GM23338 (cell line): ENCODE measurements around the gene ANKFN1. TPM values are rescaled to one million over a fixed set of nuclear protein-coding genes. Genes with fewer than 3 reads are reported as not detected.

Source experiments
- ATAC-seq: fragments of 200-7000 bp; cut with Tn5 transposase; 3 replicates; pipeline ENCODE4 v1.9.1; 2020
- DNase-seq: peaks from one replicate; pipeline ENCODE4 v3.0.0-alpha.2; 2015; ENCODE audit warnings: low spot score
- H2AFZ ChIP-seq: fragments of 200-600 bp; sonication (generic); 2 replicates; pipeline ENCODE4 v1.8.0; 2016; ENCODE audit warnings: antibody characterized with exemption, mild to moderate bottlenecking, moderate library complexity
- H3F3A ChIP-seq: fragments of 200-600 bp; sonication (generic); replicated peaks from 2 replicates; pipeline ENCODE4 v1.8.0; 2017; ENCODE audit warnings: antibody characterized with exemption, mixed run types, low read depth
- H3K27ac ChIP-seq: fragments of 200-600 bp; sonication (generic); 2 replicates; pipeline ENCODE4 v1.6.1; 2016; ENCODE audit warnings: low read depth
- H3K27me3 ChIP-seq: fragments of 200-600 bp; sonication (generic); 2 replicates; pipeline ENCODE4 v1.8.0; 2016; ENCODE audit warnings: mild to moderate bottlenecking, mixed run types, moderate library complexity; ENCODE audit not compliant: insufficient read depth
- H3K36me3 ChIP-seq: fragments of 200-600 bp; sonication (generic); 2 replicates; pipeline ENCODE4 v1.8.0; 2016; ENCODE audit warnings: mild to moderate bottlenecking; ENCODE audit not compliant: insufficient read depth
- H3K4me1 ChIP-seq: fragments of 200-600 bp; sonication (generic); 2 replicates; pipeline ENCODE4 v1.8.0; 2016; ENCODE audit warnings: mild to moderate bottlenecking, moderate library complexity; ENCODE audit not compliant: insufficient read depth
- H3K4me2 ChIP-seq: fragments of 200-600 bp; sonication (generic); 2 replicates; pipeline ENCODE4 v1.7.1; 2017; ENCODE audit warnings: mixed run types
- H3K4me3 ChIP-seq: fragments of 200-600 bp; sonication (generic); 2 replicates; pipeline ENCODE4 v1.6.1; 2016; ENCODE audit warnings: mixed run types
- H3K79me2 ChIP-seq: fragments of 200-600 bp; sonication (generic); replicated peaks from 2 replicates; pipeline ENCODE4 v1.8.0; 2017; ENCODE audit warnings: mild to moderate bottlenecking; ENCODE audit not compliant: insufficient read depth
- H3K9me2 ChIP-seq: fragments of 200-600 bp; sonication (generic); 2 replicates; pipeline ENCODE4 v1.8.0; 2017; ENCODE audit not compliant: insufficient read depth
- H4K20me1 ChIP-seq: fragments of 200-600 bp; sonication (generic); replicated peaks from 2 replicates; pipeline ENCODE4 v1.8.0; 2017; ENCODE audit warnings: mild to moderate bottlenecking; ENCODE audit not compliant: insufficient read depth
- H3K27ac Mint-ChIP-seq: 2 replicates; pipeline ENCODE4 v1.8.0; 2020; ENCODE audit warnings: inconsistent platforms, mild to moderate bottlenecking, moderate library complexity, mixed read lengths
- H3K27me3 Mint-ChIP-seq: 3 replicates; pipeline ENCODE4 v1.8.0; 2022; ENCODE audit warnings: low read depth, mild to moderate bottlenecking, moderate library complexity, mixed read lengths, inconsistent platforms; ENCODE audit not compliant: insufficient read depth, poor library complexity
- H3K36me3 Mint-ChIP-seq: 3 replicates; pipeline ENCODE4 v1.8.0; 2021; ENCODE audit warnings: low read depth, mild to moderate bottlenecking, inconsistent platforms, moderate library complexity, mixed read lengths
- H3K4me1 Mint-ChIP-seq: 3 replicates; pipeline ENCODE4 v1.8.0; 2020; ENCODE audit warnings: mild to moderate bottlenecking, inconsistent platforms, mixed read lengths
- H3K4me3 Mint-ChIP-seq: 3 replicates; pipeline ENCODE4 v1.8.0; 2021; ENCODE audit warnings: moderate library complexity, mild to moderate bottlenecking, inconsistent platforms, mixed read lengths
- H3K9me3 Mint-ChIP-seq: 3 replicates; pipeline ENCODE4 v1.8.0; 2020; ENCODE audit warnings: moderate library complexity, mild to moderate bottlenecking, inconsistent platforms, mixed read lengths
- CREB1 ChIP-seq: fragments of 250-450 bp; sonication (Bioruptor Pico); IDR thresholded peaks from 2 replicates; pipeline ENCODE4 v1.5.0; 2020; ENCODE audit warnings: low read depth, mild to moderate bottlenecking, moderate library complexity
- EZH2phosphoT487 ChIP-seq: fragments of 200-600 bp; sonication (generic); IDR thresholded peaks from one replicate; pipeline ENCODE4 v1.8.1; 2018; ENCODE audit warnings: antibody characterized with exemption; ENCODE audit not compliant: unreplicated experiment
- POLR2AphosphoS5 ChIP-seq: IDR thresholded peaks from 2 replicates; pipeline ENCODE4 v1.6.1; 2016; ENCODE audit warnings: antibody characterized with exemption, low read depth
- STAT1 ChIP-seq: IDR thresholded peaks from one replicate; pipeline ENCODE4 v1.6.1; 2016; ENCODE audit warnings: antibody characterized with exemption; ENCODE audit not compliant: unreplicated experiment
- ZNF114 ChIP-seq: fragments of 250-450 bp; sonication (Bioruptor Pico); IDR thresholded peaks from 2 replicates; pipeline ENCODE4 v1.5.0; 2020; ENCODE audit warnings: mild to moderate bottlenecking, moderate library complexity
- ZNF331 ChIP-seq: fragments of 250-450 bp; sonication (Bioruptor Pico); IDR thresholded peaks from 2 replicates; pipeline ENCODE4 v1.5.0; 2020; ENCODE audit warnings: low read depth, mild to moderate bottlenecking, moderate library complexity
- polyA plus RNA-seq: library from polyadenylated mRNA; unstranded; fragments of >200 nt; fragmentation: Nextera tagmentation; extraction: Ambion mirVana; gene quantifications from 2 replicates; pipeline ENCODE4 v1.2.1, GENCODE V29; 2016
- total RNA-seq: library from RNA; depleted of rRNA; stranded (reverse); fragments of >200 nt; shearing (Covaris generic); gene quantifications from 2 replicates; pipeline ENCODE4 v1.2.3, GENCODE V29; 2014
- TF ChIP-seq, protein P1 (sequence below): IDR thresholded peaks from one replicate; pipeline ENCODE4 v1.6.1; 2018; ENCODE audit warnings: antibody characterized with exemption; ENCODE audit not compliant: unreplicated experiment

The ANKFN1 gene
- total and polyA plus RNA-seq, 2 experiments from 2014 or later: not detected

DNA sequence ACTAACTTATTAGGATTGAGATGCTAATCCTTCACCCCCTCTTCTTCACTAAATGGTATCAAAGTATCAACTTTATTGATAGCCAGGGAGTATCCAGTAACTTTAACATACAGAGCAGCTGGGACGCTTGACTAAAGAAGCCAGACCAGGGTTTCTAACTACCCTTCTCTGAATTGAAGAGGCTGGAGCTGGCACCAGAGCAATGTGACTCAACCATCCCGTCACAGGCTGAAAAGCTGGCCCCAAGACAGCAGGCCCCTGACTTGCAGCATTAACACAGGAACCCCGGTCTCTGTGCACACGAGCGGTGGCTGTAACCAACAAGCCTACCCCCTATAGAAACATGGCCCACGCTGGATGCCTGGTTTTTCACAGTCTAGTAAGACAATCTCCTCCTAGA lies 59.8 kb downstream of the ANKFN1 start:
- no peaks in the 10 kb centered on the region for H4K20me1 ChIP-seq

DNA sequence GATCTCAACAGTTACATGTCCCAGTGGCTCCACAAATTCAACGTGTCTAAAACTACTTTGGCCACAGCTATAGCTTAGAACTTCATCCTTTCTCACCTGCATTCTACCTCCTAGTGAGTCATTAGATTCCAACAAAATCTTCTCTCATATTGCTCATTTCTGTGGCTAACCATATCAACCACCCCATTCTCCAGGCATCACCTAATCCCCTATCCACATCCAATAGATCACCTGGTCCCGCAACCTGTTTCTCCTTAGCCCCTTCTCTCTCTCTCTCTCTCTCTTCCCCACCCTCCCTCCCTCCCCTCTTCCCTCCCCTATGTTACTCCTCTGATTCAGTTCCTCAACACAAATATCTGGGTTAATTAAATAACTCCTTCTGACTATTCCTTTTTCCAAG lies 64.6 kb downstream of the ANKFN1 start:
- H3K27ac Mint-ChIP-seq: no peak overlapping the region
- H3K4me1 ChIP-seq: no peaks in the 10 kb centered on the region
- H3K4me1 Mint-ChIP-seq: peaks cover 5% of the 10 kb centered on the region; the same call in 2 of the 3 replicates

More for the DNA sequence above, 59.8 kb downstream of the ANKFN1 start:
- ATAC-seq (no peak), DNase-seq (no peak)
- Histone ChIP-seq H3K27ac (no peak overlapping the region), H3K79me2 (no peaks in the 10 kb centered on the region), H3K4me2 (no peak overlapping the region), H3K27me3 (no peaks in the 10 kb centered on the region), H3K4me1 (no peaks in the 10 kb centered on the region), H3F3A (no peaks in the 10 kb centered on the region), H3K4me3 (no peak overlapping the region), H3K36me3 (no peaks in the 10 kb centered on the region), H3K9me2 (no peaks in the 10 kb centered on the region; the same call in 1 of the 2 replicates), H2AFZ (no peak overlapping the region)
- H3K27ac Mint-ChIP-seq: no peak overlapping the region
- no peak for TF ChIP-seq ZNF114 (CRISPR knock-in tag)
- no peak for TF ChIP-seq POLR2AphosphoS5
- H3K36me3 Mint-ChIP-seq: no peaks in the 10 kb centered on the region
- peaks cover 8% of the 10 kb centered on the region; the same call in 2 of the 3 replicates for H3K9me3 Mint-ChIP-seq
- H3K4me3 Mint-ChIP-seq: no peak overlapping the region
- no peaks in the 10 kb centered on the region for H3K27me3 Mint-ChIP-seq
- no peaks in the 10 kb centered on the region for H3K4me1 Mint-ChIP-seq

DNA sequence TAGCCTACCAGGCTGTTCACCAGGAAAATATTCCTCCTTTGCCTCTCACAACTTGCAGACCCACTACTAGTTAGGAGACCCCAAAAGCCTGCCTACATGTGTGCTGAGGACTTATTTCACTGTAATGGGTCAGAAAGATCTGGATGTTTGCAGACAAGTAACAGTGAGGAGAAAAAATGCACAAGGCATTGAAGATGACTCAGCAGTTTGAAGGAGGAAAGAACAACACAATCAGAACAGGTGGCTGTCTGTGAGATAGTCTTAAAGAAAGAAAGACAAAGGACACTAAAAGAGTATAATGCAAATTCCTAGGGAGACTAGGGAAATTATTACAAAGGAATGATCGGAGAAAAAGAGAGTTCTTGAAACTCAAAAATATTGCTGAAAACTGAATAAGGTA lies 69.0 kb downstream of the ANKFN1 start:
- Histone ChIP-seq H3F3A (no peaks in the 10 kb centered on the region), H3K4me2 (no peak overlapping the region), H4K20me1 (no peaks in the 10 kb centered on the region), H3K79me2 (no peaks in the 10 kb centered on the region), H3K9me2 (peaks cover 5% of the 10 kb centered on the region; the same call in 1 of the 2 replicates), H3K27ac (no peak overlapping the region), H3K4me1 (no peaks in the 10 kb centered on the region), H3K36me3 (no peaks in the 10 kb centered on the region), H3K27me3 (no peaks in the 10 kb centered on the region), H2AFZ (peak overlapping the region; percentile 83), H3K4me3 (no peak overlapping the region)
- ATAC-seq: no peak
- no peaks in the 10 kb centered on the region for H3K36me3 Mint-ChIP-seq
- H3K27me3 Mint-ChIP-seq: no peaks in the 10 kb centered on the region
- H3K27ac Mint-ChIP-seq: peak overlapping the region; percentile 78
- H3K4me3 Mint-ChIP-seq: no peak overlapping the region
- DNase-seq: no peak
- H3K4me1 Mint-ChIP-seq: peaks cover 5% of the 10 kb centered on the region; the same call in 2 of the 3 replicates
- no peaks in the 10 kb centered on the region for H3K9me3 Mint-ChIP-seq
- TF ChIP-seq ZNF331 (CRISPR knock-in tag) (no peak), CREB1 (no peak), EZH2phosphoT487 (no peak), POLR2AphosphoS5 (no peak), STAT1 (no peak)
- TF ChIP-seq, protein P1, sequence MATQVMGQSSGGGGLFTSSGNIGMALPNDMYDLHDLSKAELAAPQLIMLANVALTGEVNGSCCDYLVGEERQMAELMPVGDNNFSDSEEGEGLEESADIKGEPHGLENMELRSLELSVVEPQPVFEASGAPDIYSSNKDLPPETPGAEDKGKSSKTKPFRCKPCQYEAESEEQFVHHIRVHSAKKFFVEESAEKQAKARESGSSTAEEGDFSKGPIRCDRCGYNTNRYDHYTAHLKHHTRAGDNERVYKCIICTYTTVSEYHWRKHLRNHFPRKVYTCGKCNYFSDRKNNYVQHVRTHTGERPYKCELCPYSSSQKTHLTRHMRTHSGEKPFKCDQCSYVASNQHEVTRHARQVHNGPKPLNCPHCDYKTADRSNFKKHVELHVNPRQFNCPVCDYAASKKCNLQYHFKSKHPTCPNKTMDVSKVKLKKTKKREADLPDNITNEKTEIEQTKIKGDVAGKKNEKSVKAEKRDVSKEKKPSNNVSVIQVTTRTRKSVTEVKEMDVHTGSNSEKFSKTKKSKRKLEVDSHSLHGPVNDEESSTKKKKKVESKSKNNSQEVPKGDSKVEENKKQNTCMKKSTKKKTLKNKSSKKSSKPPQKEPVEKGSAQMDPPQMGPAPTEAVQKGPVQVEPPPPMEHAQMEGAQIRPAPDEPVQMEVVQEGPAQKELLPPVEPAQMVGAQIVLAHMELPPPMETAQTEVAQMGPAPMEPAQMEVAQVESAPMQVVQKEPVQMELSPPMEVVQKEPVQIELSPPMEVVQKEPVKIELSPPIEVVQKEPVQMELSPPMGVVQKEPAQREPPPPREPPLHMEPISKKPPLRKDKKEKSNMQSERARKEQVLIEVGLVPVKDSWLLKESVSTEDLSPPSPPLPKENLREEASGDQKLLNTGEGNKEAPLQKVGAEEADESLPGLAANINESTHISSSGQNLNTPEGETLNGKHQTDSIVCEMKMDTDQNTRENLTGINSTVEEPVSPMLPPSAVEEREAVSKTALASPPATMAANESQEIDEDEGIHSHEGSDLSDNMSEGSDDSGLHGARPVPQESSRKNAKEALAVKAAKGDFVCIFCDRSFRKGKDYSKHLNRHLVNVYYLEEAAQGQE: no peak

More for the DNA sequence above, 64.6 kb downstream of the ANKFN1 start:
- no peaks in the 10 kb centered on the region for H3K79me2 ChIP-seq
- Mint-ChIP-seq H3K9me3 (no peaks in the 10 kb centered on the region), H3K27me3 (no peaks in the 10 kb centered on the region), H3K4me3 (no peak overlapping the region), H3K36me3 (no peaks in the 10 kb centered on the region)
- no peak overlapping the region for H3K27ac ChIP-seq
- no peaks in the 10 kb centered on the region; the same call in 1 of the 2 replicates for H3K9me2 ChIP-seq
- TF ChIP-seq ZNF114 (CRISPR knock-in tag): no peak
- DNase-seq (no peak), ATAC-seq (no peak)
- H4K20me1 ChIP-seq: no peaks in the 10 kb centered on the region
- no peak overlapping the region for H2AFZ ChIP-seq
- H3F3A ChIP-seq: no peaks in the 10 kb centered on the region
- no peaks in the 10 kb centered on the region for H3K27me3 ChIP-seq
- H3K36me3 ChIP-seq: no peaks in the 10 kb centered on the region
- H3K4me3 ChIP-seq: no peak overlapping the region
- H3K4me2 ChIP-seq: no peak overlapping the region
